Frontal cortex (tissue), 4 donors: Measurements from ENCODE around the gene CCDC175. TPM values are rescaled to one million over a fixed set of nuclear protein-coding genes. Genes with fewer than 3 reads are reported as not detected.

Experiments used
- DNase-seq, 2 donors: peaks; one replicate each; pipeline ENCODE4 v3.0.0; 2012; ENCODE audit warnings: low spot score in 2 of 2
- FAIRE-seq: peaks from 2 replicates; lab custom pipeline; 2012; peaks lifted over from hg19 to GRCh38; lab: Jason Lieb, UNC
- total RNA-seq: library from RNA; depleted of rRNA; stranded (reverse); fragments of >200 nt; gene quantifications from one replicate; pipeline ENCODE4 v1.2.3, GENCODE V29; 2014
- donor health status: control.
- donor health status: control.
- donor health status: control.

CCDC175 gene
- total RNA-seq, 1 donor from 2014 or later = 2.0 TPM

DNA sequence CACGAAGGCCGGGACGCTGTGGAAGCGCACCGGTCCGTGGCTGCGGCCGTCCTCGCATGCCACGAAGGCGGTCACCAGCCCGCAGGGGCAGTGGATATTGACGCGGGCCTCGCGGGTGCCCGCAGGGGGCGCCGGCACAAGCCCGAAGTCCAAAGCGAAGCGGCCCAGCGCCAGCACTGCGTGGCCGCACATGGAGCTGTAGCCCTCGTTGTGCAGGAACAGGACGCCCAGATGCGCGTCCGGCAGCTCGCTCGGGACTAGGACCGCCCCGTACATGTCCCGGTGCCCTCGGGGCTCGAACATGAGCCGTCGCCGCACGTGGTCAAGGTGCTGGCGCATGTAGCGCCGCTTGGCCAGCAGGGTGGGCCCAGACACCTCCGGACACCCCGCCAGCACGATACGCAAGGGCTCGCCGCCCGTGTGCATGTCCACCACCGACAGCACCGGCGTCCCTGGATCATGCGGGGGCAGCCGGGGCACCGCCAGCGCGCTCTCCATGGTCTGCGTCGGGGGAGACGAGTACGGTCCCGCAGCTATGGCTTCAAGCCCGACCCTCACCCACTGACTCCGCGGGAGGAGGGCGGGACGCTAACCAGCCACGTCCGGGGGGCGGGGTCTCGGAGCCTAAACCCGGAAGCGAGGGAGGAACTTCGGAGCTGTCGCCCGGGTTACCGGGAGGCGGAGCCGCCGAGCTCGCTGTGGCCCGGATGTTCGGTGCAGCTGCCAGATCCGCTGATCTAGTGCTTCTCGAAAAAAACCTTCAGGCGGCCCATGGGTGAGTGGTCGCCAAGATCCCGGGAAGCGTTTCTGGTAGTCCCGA, 92.6 kb downstream of the CCDC175 start, which contains the start of the genes JKAMP and L3HYPDH:
JKAMP (plus strand) TSS at position 699 of the 820 bp plus-strand sequence; CDS start at position 772, 73 bp downstream.
L3HYPDH (minus strand) TSS at position 590 of the 820 bp plus-strand sequence; CDS start at position 498, 92 bp downstream.
- DNase-seq (peak; percentile 91 to 94), FAIRE-seq (no peak)

DNA sequence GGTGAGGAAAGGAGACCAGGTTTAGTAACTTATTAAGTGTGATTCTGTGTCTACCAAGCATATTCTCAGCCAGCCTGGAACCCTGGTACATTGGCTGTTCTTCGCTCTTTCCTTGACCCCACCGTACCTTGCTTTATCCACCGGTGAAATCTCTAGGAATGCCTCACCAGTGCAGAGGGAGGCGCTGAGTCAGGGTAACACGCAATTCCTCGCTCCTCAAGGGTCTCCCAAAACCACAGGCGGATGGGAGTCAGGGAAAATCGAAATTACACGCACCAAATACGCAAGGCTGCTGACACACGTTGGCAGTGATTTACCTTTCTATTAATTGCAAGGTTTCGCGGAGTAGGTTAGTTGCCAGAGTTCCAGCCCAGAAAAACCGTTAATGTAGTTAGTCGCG, 93.2 kb downstream of the CCDC175 start:
- FAIRE-seq = no peak
- DNase-seq = no peak

DNA sequence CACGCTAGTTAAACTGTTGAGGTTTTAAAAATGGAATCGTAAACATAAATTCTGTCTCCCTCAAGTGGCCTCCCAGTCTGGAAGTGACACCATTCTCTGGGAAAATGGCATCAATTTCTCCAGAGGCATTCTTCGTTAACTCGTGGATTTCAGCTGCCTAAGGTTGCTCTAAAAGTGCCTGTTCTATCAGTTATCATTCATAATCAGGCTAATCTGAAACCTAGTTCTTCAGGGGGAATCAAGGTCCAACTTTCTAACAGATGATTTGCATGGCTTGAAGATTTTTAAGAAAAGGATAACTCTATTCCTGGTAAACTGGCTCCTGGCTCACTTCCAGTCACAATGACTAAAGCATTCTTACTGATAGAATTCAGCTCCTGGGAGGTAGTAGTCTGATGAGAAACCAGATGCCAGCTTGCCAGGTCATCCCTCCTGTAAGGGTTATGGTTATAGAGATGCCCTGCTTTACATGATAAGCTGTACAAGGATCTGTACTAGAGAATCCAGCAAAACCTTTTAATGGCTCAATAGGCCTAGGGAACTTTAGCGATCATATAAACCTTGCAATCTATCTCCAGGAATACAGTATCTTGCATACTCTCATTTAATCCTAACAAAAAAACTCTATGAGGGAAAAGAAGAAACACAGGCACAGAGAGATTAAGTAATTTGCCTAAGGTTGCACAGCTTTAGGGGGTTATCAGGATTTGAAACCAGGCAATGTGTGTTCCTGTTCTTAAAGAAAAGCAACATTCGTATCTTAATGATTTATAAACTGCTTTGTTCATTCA, 93.9 kb downstream of the CCDC175 start:
- FAIRE-seq (no peak), DNase-seq (no peak)

DNA sequence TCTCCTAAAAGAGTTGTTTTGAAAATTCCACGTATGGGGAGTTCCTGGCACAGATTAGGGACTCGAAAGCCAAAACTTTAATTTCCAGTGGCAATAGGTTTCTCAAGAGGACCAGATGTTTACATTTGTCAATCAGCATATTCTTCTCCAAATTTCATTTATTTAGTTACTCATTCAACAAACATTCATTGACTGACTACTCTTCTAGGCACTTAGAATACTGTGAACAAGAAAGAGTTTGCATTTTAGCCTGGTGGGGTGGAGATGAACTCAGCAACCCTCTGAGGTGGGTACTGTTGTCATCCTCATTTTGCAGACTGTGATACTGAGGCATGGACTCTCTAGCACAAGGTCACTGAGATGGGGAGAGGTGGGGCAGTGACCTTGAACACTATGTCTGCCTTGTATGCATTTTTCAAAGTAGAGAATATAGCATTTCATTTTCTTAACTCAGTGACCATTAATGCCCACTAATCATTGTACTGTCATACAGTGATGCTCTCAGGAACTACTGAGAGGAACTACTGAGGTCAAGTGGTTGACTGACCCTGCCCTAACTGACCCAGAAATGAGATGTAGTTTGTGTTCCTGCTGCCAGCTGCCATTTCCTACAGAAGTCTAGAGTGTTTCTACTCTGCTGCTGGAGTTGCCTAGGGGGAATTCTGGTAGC, 94.6 kb downstream of the CCDC175 start:
- DNase-seq (no peak), FAIRE-seq (no peak)

GRCh38 chr14:59481407-59481806, 95.2 kb downstream of the CCDC175 start:
- no peak for DNase-seq
- no peak for FAIRE-seq

GRCh38 chr14:59480166-59480565, 96.4 kb downstream of the CCDC175 start:
- FAIRE-seq (no peak), DNase-seq (no peak)

GRCh38 chr14:59478540-59478939, 98.1 kb downstream of the CCDC175 start:
- FAIRE-seq = no peak

DNA sequence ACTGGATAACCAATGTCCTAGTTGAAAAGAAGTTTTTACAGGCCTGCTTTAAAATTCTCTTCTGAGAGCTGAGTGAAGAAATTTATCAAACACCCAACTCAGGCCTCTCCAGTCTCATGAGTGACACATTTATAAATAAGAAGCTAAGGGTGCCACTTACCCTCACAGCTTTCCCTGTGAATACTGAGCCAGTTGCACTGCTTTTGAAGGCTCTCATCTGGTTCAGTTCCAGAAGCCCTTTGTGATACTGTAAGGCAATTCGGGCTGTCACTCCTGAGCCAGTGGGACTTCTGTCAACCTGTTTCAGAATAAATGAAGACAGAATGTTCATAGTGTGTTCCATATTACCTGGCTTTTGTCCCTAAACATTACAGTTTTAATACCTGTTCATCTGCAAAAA, 100.9 kb downstream of the CCDC175 start:
- FAIRE-seq = no peak
- DNase-seq = no peak

More at GRCh38 chr14:59478540-59478939, 98.1 kb downstream of the CCDC175 start:
- no peak for DNase-seq

DNA sequence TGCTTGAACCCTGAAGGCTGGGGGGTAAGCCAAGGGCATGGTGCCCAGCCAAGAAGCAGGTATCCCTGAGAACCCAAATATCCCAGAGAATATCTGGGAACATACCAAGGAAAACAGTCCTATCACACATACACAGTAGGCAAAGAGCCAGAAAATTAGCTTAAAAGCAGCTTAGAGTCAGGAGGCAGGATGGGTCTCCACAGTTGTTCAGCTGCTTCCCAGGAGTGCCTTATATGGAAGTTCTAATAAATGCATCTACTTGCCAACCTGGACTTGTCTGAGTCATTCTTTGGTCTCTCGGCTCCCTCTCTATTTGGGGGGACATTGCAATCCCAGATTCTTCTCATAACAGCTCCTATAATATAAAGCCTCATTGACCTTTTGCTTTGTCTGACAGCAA, 102.4 kb downstream of the CCDC175 start:
- no peak for FAIRE-seq
- DNase-seq = no peak

- no peak for FAIRE-seq
- DNase-seq = peak in 1 of 2 donors; percentile 18
Observed at GRCh38 chr14:59465316-59466135, 111.1 kb downstream of the CCDC175 start, which contains the start of gene GPR135. GPR135 (minus strand) TSS chr14:59465380; CDS start chr14:59465226, 154 bp downstream.

DNA sequence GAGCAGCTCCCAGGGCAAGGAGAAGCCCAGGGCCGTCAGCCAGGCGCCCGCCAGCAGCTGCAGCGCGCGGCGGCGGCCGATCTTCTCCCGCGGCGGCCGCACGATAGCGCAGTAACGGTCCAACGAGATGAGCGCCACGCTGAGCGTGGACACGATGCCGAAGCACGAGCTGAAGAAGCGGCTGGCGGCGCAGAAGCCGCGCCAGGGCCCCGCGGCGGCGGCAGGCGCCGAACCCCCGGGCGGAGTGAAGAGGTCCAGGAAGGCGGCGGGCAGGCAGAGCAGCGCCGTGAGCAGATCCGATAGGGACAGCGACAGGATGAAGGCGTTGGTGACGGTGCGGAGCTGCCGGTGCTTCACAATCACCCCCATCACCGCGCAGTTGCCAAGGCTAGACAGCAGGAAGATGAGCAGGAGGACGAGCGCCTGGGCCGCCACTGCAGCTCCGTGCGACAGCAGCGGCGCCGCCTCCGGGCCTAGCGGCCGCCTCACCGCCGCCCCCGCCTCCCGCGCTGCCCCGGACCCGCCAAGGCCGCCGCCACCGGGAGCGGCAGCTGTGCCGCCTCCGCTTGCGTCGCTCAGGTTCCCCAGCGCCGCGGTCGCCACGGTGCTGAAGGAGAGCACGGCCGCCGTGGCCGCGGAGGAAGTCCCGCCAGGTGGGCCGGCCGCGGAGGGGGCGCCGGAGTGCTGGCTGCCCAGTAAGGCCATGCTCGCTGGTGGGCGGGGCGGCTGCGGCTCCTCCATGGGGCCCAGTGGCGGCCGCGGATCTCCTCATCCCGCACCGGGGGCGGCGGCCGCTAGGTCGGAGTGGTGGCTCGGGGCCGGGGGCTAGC, 111.9 kb downstream of the CCDC175 start:
- FAIRE-seq = no peak
- DNase-seq = peak; percentile 70 to 75

- peak in 1 of 2 donors; percentile 43 for DNase-seq
- FAIRE-seq = no peak
Observed at GRCh38 chr14:59463787-59464485, 112.7 kb downstream of the CCDC175 start.

DNA sequence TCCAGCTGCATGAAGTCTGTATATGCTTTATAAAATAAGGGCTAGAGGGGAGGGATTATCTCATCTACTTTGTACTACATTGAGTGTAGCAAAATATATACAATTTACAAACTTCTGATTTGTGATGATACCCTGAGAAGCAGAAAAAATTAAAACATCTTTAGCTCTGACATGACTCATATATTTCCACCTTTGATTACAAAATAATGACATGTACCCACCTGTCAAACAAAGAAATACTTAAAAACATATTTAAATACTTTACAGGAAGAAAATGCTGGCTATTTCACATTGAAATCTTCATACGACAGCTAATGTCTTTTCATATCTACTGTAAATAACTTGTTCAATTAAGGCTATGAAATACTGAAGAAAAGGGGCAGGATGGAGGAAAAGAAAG, 114.7 kb downstream of the CCDC175 start:
- FAIRE-seq (no peak), DNase-seq (no peak)

- DNase-seq (no peak), FAIRE-seq (no peak)
Observed at GRCh38 chr14:59460378-59460777, 116.2 kb downstream of the CCDC175 start.

DNA sequence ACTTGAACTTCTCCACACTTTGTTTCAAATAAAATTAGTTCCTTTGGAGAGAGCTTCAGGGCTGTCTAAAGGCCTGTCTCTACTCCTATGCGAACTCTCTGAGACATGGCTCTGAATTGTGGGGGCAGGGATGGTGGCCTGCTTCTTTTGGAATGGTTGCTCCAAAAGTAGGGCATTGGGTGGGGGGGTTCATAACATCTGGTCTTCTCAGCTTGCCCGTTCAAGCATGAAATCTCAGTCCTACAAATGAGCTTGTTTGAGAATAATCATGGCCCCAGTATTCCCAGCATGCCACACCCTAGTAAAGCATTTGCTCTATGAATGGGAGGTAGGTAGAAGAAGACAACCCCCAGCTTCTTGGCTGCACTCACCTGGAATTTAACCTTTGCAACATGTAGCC, 118.1 kb downstream of the CCDC175 start:
- no peak for FAIRE-seq
- no peak for DNase-seq

DNA sequence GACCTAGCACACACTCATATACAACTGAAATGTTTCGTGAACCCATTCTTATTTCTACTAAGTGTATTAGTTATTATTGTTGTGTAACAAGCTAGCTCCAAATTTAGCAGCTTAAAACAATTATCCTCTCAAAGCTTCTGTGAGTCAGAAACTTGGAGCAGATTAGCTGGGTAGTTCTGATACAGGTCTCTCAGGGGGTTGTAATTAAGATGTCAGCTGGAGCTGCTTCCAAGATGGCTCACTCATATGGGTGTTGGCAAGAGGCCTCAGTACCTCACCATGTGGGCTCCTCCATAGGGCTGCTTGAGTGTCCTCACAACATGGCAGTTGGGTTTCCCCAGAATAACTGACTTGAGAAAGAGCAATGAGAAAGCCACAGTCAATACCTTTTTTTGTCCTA, 121.2 kb downstream of the CCDC175 start:
- no peak for DNase-seq
- no peak for FAIRE-seq
